BLaER1 (cell line): ENCODE results near the gene CNTN5.

Source experiments
- H3K27ac ChIP-seq: shearing (Covaris generic); formaldehyde crosslinking; 2 replicates; pipeline ENCODE4 v1.8.1; 2022
- H3K27me3 ChIP-seq: shearing (Covaris generic); formaldehyde crosslinking; 2 replicates; pipeline ENCODE4 v1.8.1; 2022
- H3K36me3 ChIP-seq: shearing (Covaris generic); formaldehyde crosslinking; 2 replicates; pipeline ENCODE4 v1.8.1; 2022
- H3K4me1 ChIP-seq: shearing (Covaris generic); formaldehyde crosslinking; 2 replicates; pipeline ENCODE4 v1.8.1; 2022
- H3K4me2 ChIP-seq: shearing (Covaris generic); formaldehyde crosslinking; 2 replicates; pipeline ENCODE4 v1.8.1; 2022
- H3K4me3 ChIP-seq: shearing (Covaris generic); formaldehyde crosslinking; 2 replicates; pipeline ENCODE4 v1.8.1; 2022
- H3K9ac ChIP-seq: shearing (Covaris generic); formaldehyde crosslinking; 2 replicates; pipeline ENCODE4 v1.8.1; 2022
- H3K9me3 ChIP-seq: shearing (Covaris generic); formaldehyde crosslinking; 2 replicates; pipeline ENCODE4 v1.8.1; 2022
- H4K20me1 ChIP-seq: shearing (Covaris generic); formaldehyde crosslinking; 2 replicates; pipeline ENCODE4 v1.8.1; 2022
- Cebpa-rat ChIP-seq: shearing (Covaris generic); IDR thresholded peaks from 2 replicates; pipeline ENCODE4 v1.8.1; 2022

CNTN5 gene

GRCh38 chr11:100319691-100320090 lies 1298.9 kb downstream of the CNTN5 start:
- Histone ChIP-seq H3K9me3 (no peaks in the 10 kb centered on the region), H3K36me3 (no peaks in the 10 kb centered on the region), H3K4me2 (no peak overlapping the region), H3K4me3 (no peak overlapping the region), H3K9ac (no peak overlapping the region), H3K27me3 (no peaks in the 10 kb centered on the region), H3K4me1 (no peaks in the 10 kb centered on the region), H4K20me1 (no peaks in the 10 kb centered on the region), H3K27ac (no peak overlapping the region)
- no peak for TF ChIP-seq Cebpa-rat

- H3K9ac ChIP-seq = no peak overlapping the region
- no peaks in the 10 kb centered on the region for H3K27me3 ChIP-seq
- H3K4me2 ChIP-seq = no peak overlapping the region
- TF ChIP-seq Cebpa-rat = no peak
- no peaks in the 10 kb centered on the region for H3K36me3 ChIP-seq
- no peak overlapping the region for H3K27ac ChIP-seq
- H4K20me1 ChIP-seq = no peaks in the 10 kb centered on the region
- H3K4me1 ChIP-seq = no peaks in the 10 kb centered on the region
- H3K4me3 ChIP-seq = no peak overlapping the region
- H3K9me3 ChIP-seq = no peaks in the 10 kb centered on the region
Observed at GRCh38 chr11:100328626-100329340, 1308.0 kb downstream of the CNTN5 start.

GRCh38 chr11:100329352-100329751 lies 1308.6 kb downstream of the CNTN5 start:
- H3K36me3 ChIP-seq = no peaks in the 10 kb centered on the region
- H3K4me1 ChIP-seq = no peaks in the 10 kb centered on the region
- no peaks in the 10 kb centered on the region for H4K20me1 ChIP-seq
- no peak overlapping the region for H3K4me2 ChIP-seq
- no peak overlapping the region for H3K27ac ChIP-seq
- no peaks in the 10 kb centered on the region for H3K9me3 ChIP-seq
- TF ChIP-seq Cebpa-rat = no peak
- H3K4me3 ChIP-seq = no peak overlapping the region
- no peak overlapping the region for H3K9ac ChIP-seq
- no peaks in the 10 kb centered on the region for H3K27me3 ChIP-seq

- H3K27me3 ChIP-seq = no peaks in the 10 kb centered on the region
- no peak overlapping the region for H3K4me2 ChIP-seq
- H3K36me3 ChIP-seq = no peaks in the 10 kb centered on the region
- no peaks in the 10 kb centered on the region for H3K4me1 ChIP-seq
- TF ChIP-seq Cebpa-rat = no peak
- H4K20me1 ChIP-seq = no peaks in the 10 kb centered on the region
- no peak overlapping the region for H3K4me3 ChIP-seq
- H3K9ac ChIP-seq = no peak overlapping the region
- no peak overlapping the region for H3K27ac ChIP-seq
- no peaks in the 10 kb centered on the region for H3K9me3 ChIP-seq
Observed at GRCh38 chr11:100336873-100337272, 1316.1 kb downstream of the CNTN5 start.

GRCh38 chr11:100338144-100338840 lies 1317.5 kb downstream of the CNTN5 start:
- Histone ChIP-seq H4K20me1 (no peaks in the 10 kb centered on the region), H3K4me3 (no peak overlapping the region), H3K9ac (no peak overlapping the region), H3K27me3 (no peaks in the 10 kb centered on the region), H3K9me3 (no peaks in the 10 kb centered on the region), H3K4me2 (no peak overlapping the region), H3K27ac (no peak overlapping the region), H3K4me1 (no peaks in the 10 kb centered on the region), H3K36me3 (no peaks in the 10 kb centered on the region)
- TF ChIP-seq Cebpa-rat = no peak

GRCh38 chr11:100340466-100341319 lies 1319.9 kb downstream of the CNTN5 start:
- Histone ChIP-seq H3K27me3 (no peaks in the 10 kb centered on the region), H3K9ac (no peak overlapping the region), H3K9me3 (no peaks in the 10 kb centered on the region), H3K4me1 (no peaks in the 10 kb centered on the region), H3K36me3 (no peaks in the 10 kb centered on the region), H3K27ac (no peak overlapping the region), H3K4me3 (no peak overlapping the region), H4K20me1 (no peaks in the 10 kb centered on the region), H3K4me2 (no peak overlapping the region)
- no peak for TF ChIP-seq Cebpa-rat

- no peaks in the 10 kb centered on the region for H3K4me1 ChIP-seq
- no peak overlapping the region for H3K4me3 ChIP-seq
- no peak overlapping the region for H3K4me2 ChIP-seq
- H3K36me3 ChIP-seq = no peaks in the 10 kb centered on the region
- H3K9ac ChIP-seq = no peak overlapping the region
- TF ChIP-seq Cebpa-rat = no peak
- no peaks in the 10 kb centered on the region for H3K27me3 ChIP-seq
- H4K20me1 ChIP-seq = no peaks in the 10 kb centered on the region
- H3K27ac ChIP-seq = no peak overlapping the region
- no peaks in the 10 kb centered on the region for H3K9me3 ChIP-seq
Observed at GRCh38 chr11:100353083-100353482, 1332.3 kb downstream of the CNTN5 start.

GRCh38 chr11:100354736-100355135 lies 1334.0 kb downstream of the CNTN5 start:
- Histone ChIP-seq H3K4me2 (no peak overlapping the region), H3K27ac (no peak overlapping the region), H3K4me3 (no peak overlapping the region), H3K4me1 (no peaks in the 10 kb centered on the region), H3K9me3 (no peaks in the 10 kb centered on the region), H3K27me3 (no peaks in the 10 kb centered on the region), H4K20me1 (no peaks in the 10 kb centered on the region), H3K9ac (no peak overlapping the region), H3K36me3 (no peaks in the 10 kb centered on the region)
- no peak for TF ChIP-seq Cebpa-rat

GRCh38 chr11:100356035-100356434 lies 1335.3 kb downstream of the CNTN5 start:
- no peaks in the 10 kb centered on the region for H3K27me3 ChIP-seq
- no peak overlapping the region for H3K4me3 ChIP-seq
- H3K4me2 ChIP-seq = no peak overlapping the region
- H3K27ac ChIP-seq = no peak overlapping the region
- TF ChIP-seq Cebpa-rat = no peak
- H3K4me1 ChIP-seq = no peaks in the 10 kb centered on the region
- no peaks in the 10 kb centered on the region for H3K9me3 ChIP-seq
- no peaks in the 10 kb centered on the region for H3K36me3 ChIP-seq
- H3K9ac ChIP-seq = no peak overlapping the region
- no peaks in the 10 kb centered on the region for H4K20me1 ChIP-seq

GRCh38 chr11:100359281-100359680 lies 1338.5 kb downstream of the CNTN5 start:
- Histone ChIP-seq H3K27ac (no peak overlapping the region), H3K36me3 (no peaks in the 10 kb centered on the region), H3K27me3 (no peaks in the 10 kb centered on the region), H4K20me1 (no peaks in the 10 kb centered on the region), H3K4me1 (no peaks in the 10 kb centered on the region), H3K9me3 (no peaks in the 10 kb centered on the region), H3K4me3 (no peak overlapping the region), H3K9ac (no peak overlapping the region), H3K4me2 (no peak overlapping the region)
- TF ChIP-seq Cebpa-rat = no peak
